Panc1 (cell line): Measurements from ENCODE around the gene MBLAC2. TPM values are rescaled to one million over a fixed set of nuclear protein-coding genes. Genes with fewer than 3 reads are reported as not detected.

Experiments used
- ATAC-seq: fragments of 200-7000 bp; cut with Tn5 transposase; 2 replicates; pipeline ENCODE4 v1.9.1; 2020; ENCODE audit warnings: mild to moderate bottlenecking, moderate library complexity
- BruUV-seq: library from RNA; stranded (reverse); fragments of 400-500 nt; replicated peaks from 2 replicates; lab custom pipeline; 2021; lab: Mats Ljungman, UMichigan
- CTCF ChIA-PET: fragments of 300-600 bp; sonication (Branson Sonifier 250); formaldehyde crosslinking; loops from one replicate; lab custom pipeline; 2022; ENCODE audit warnings: antibody characterized with exemption; lab: Charles Lee
- POLR2A ChIA-PET: fragments of 300-600 bp; sonication (Branson Sonifier 250); formaldehyde crosslinking; loops from one replicate; lab custom pipeline; 2022; ENCODE audit warnings: antibody characterized with exemption; lab: Charles Lee
- DNase-seq: peaks from one replicate; pipeline ENCODE4 v3.0.0-alpha.2; 2010; ENCODE audit warnings: low read depth, low spot score
- H3K27ac ChIP-seq: 2 replicates; pipeline ENCODE4 v1.5.1; 2011; ENCODE audit warnings: mild to moderate bottlenecking, low read length, inconsistent platforms
- H3K27me3 ChIP-seq: fragments of 200-500 bp; sonication (Bioruptor generic); 2 replicates; pipeline ENCODE4 v1.6.0; 2014; ENCODE audit warnings: low read length, inconsistent platforms; ENCODE audit not compliant: control insufficient read depth, insufficient read depth
- H3K36me3 ChIP-seq: fragments of 200-500 bp; sonication (Bioruptor generic); 2 replicates; pipeline ENCODE4 v1.5.1; 2014; ENCODE audit warnings: inconsistent platforms, mild to moderate bottlenecking, low read length, moderate library complexity; ENCODE audit not compliant: control insufficient read depth, insufficient read depth
- H3K4me1 ChIP-seq: 2 replicates; pipeline ENCODE4 v1.5.1; 2011; ENCODE audit warnings: inconsistent platforms, mild to moderate bottlenecking, low read length, moderate library complexity; ENCODE audit not compliant: control insufficient read depth, insufficient read depth
- H3K4me3 ChIP-seq, 2 experiments: 2 replicates each; pipeline ENCODE4 v1.5.1; 2011 to 2012; ENCODE audit warnings: low read depth in 2 of 2, low read length in 2 of 2, mild to moderate bottlenecking in 2 of 2, inconsistent platforms in 1 of 2, moderate library complexity in 1 of 2
- H3K9me3 ChIP-seq: fragments of 200-500 bp; sonication (Bioruptor generic); 2 replicates; pipeline ENCODE4 v1.5.1; 2014; ENCODE audit warnings: low read depth, mild to moderate bottlenecking, inconsistent platforms, low read length, moderate library complexity; ENCODE audit not compliant: control insufficient read depth, insufficient read depth
- POLR2AphosphoS5 ChIP-seq: IDR thresholded peaks from 2 replicates; pipeline ENCODE4 v1.6.1; 2012; ENCODE audit warnings: mild to moderate bottlenecking, low read depth, low read length, moderate library complexity
- SIN3A ChIP-seq: IDR thresholded peaks from 2 replicates; pipeline ENCODE4 v1.6.1; 2012; ENCODE audit warnings: low read depth, mild to moderate bottlenecking, low read length, moderate library complexity, borderline replicate concordance; ENCODE audit not compliant: insufficient read depth
- TCF7L2 ChIP-seq: IDR thresholded peaks from 2 replicates; pipeline ENCODE4 v1.6.1; 2011; ENCODE audit warnings: mild to moderate bottlenecking, low read depth, low read length, inconsistent platforms
- in situ Hi-C: cut with HindIII; loops from 2 replicates; pipeline ENCODE4 v1.10.0; 2016; ENCODE audit warnings: low sequenced_read_pairs, low pct_unique_long_range_greater_than_20kb
- intact Hi-C: fragments of 100-400 bp; cut with micrococcal nuclease; formaldehyde crosslinking; loops from one replicate; pipeline ENCODE4 v1.10.0; 2022; ENCODE audit not compliant: unreplicated experiment
- total RNA-seq: library from RNA; stranded (reverse); gene quantifications from one replicate; pipeline ENCODE4 v1.2.1, GENCODE V29; 2021; ENCODE audit not compliant: unreplicated experiment
- TF ChIP-seq, protein P1 (sequence below): fragments of 450-650 bp; IDR thresholded peaks from 2 replicates; pipeline ENCODE4 v1.5.1; 2017; ENCODE audit warnings: mild to moderate bottlenecking
- TF ChIP-seq, protein P2 (sequence below), 2 experiments: IDR thresholded peaks; 2 replicates each; pipeline ENCODE4 v1.6.1; 2011 to 2012; ENCODE audit warnings: low read depth in 2 of 2, control low read depth in 1 of 2, low read length in 1 of 2, mild to moderate bottlenecking in 1 of 2, moderate library complexity in 1 of 2; ENCODE audit not compliant: insufficient read depth in 1 of 2

MBLAC2 gene
- total RNA-seq, 1 experiment from 2014 or later, result 5.9 TPM

DNA sequence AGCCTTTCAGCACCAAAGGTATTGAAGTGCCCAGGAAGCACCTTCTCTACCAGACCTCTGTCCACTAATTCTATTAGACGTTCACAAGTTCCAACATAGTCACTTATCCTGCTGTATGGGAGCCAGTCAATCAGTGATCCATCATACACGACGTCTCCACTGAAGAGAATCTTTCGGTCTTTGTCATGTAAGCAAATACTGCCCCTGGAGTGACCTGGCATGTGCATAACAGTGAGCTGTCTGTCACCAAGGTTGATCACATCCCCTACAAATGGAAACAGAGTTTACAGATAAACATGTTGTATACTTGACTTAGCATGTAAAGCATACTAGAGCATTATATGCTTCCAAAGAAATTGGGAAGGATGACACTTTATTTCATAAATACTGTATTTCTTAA, 13.3 kb downstream of the MBLAC2 start:
- intact Hi-C loops (no loop called here), in situ Hi-C loops (no loop called here)
- Histone ChIP-seq H3K27ac (no peak overlapping the region), H3K4me1 (no peaks in the 10 kb centered on the region), H3K27me3 (no peaks in the 10 kb centered on the region), H3K9me3 (no peaks in the 10 kb centered on the region), H3K36me3 (no peaks in the 10 kb centered on the region), H3K4me3 (no peak overlapping the region)
- no peak for DNase-seq
- TF ChIP-seq SIN3A (no peak), TCF7L2 (no peak), POLR2AphosphoS5 (no peak)
- TF ChIP-seq, protein P1, sequence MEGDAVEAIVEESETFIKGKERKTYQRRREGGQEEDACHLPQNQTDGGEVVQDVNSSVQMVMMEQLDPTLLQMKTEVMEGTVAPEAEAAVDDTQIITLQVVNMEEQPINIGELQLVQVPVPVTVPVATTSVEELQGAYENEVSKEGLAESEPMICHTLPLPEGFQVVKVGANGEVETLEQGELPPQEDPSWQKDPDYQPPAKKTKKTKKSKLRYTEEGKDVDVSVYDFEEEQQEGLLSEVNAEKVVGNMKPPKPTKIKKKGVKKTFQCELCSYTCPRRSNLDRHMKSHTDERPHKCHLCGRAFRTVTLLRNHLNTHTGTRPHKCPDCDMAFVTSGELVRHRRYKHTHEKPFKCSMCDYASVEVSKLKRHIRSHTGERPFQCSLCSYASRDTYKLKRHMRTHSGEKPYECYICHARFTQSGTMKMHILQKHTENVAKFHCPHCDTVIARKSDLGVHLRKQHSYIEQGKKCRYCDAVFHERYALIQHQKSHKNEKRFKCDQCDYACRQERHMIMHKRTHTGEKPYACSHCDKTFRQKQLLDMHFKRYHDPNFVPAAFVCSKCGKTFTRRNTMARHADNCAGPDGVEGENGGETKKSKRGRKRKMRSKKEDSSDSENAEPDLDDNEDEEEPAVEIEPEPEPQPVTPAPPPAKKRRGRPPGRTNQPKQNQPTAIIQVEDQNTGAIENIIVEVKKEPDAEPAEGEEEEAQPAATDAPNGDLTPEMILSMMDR, result no peak
- TF ChIP-seq, protein P2, sequence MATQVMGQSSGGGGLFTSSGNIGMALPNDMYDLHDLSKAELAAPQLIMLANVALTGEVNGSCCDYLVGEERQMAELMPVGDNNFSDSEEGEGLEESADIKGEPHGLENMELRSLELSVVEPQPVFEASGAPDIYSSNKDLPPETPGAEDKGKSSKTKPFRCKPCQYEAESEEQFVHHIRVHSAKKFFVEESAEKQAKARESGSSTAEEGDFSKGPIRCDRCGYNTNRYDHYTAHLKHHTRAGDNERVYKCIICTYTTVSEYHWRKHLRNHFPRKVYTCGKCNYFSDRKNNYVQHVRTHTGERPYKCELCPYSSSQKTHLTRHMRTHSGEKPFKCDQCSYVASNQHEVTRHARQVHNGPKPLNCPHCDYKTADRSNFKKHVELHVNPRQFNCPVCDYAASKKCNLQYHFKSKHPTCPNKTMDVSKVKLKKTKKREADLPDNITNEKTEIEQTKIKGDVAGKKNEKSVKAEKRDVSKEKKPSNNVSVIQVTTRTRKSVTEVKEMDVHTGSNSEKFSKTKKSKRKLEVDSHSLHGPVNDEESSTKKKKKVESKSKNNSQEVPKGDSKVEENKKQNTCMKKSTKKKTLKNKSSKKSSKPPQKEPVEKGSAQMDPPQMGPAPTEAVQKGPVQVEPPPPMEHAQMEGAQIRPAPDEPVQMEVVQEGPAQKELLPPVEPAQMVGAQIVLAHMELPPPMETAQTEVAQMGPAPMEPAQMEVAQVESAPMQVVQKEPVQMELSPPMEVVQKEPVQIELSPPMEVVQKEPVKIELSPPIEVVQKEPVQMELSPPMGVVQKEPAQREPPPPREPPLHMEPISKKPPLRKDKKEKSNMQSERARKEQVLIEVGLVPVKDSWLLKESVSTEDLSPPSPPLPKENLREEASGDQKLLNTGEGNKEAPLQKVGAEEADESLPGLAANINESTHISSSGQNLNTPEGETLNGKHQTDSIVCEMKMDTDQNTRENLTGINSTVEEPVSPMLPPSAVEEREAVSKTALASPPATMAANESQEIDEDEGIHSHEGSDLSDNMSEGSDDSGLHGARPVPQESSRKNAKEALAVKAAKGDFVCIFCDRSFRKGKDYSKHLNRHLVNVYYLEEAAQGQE (IDR thresholded peaks at IDR 0.05; ENCODE audit: insufficient read depth in 1 of 2, low read depth in 2 of 2, low read length in 1 of 2), result no peak
- POLR2A ChIA-PET, result interaction anchor here (0.6 kb wide), 1 partner anchor 1871 kb away, joined by 3 read pairs; no protein-coding TSS in a partner anchor
- ATAC-seq, result no peak
- no TSS peak for BruUV-seq
- CTCF ChIA-PET, result interaction anchor here (0.5 kb wide), 1 partner anchor 143 kb away, joined by 3 read pairs; no protein-coding TSS in a partner anchor

DNA sequence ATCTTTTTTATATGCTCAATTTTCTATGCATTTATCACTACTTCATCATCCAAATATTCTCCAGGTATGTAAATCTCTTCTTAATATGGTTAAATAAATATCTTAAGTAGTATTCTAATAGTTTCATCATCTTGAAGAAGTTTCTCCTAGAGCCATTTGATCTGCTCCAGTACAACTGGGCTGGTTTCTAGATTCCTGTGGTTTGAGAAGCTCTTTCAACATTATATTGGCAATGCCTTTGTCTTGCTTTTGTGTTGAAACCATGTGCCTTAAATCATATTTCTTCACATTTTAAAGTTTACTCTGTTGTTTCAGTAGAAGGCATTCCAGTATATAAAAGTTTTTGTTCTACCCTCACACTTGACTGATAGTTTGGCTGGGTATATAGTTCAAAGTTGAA, 27.6 kb downstream of the MBLAC2 start:
- CTCF ChIA-PET, result no interaction called here
- ATAC-seq, result no peak

More for the DNA sequence above, 27.6 kb downstream of the MBLAC2 start:
- in situ Hi-C loops (no loop called here), intact Hi-C loops (no loop called here)
- Histone ChIP-seq H3K4me3 (no peak overlapping the region), H3K9me3 (no peaks in the 10 kb centered on the region), H3K27ac (no peak overlapping the region), H3K27me3 (no peaks in the 10 kb centered on the region), H3K36me3 (no peaks in the 10 kb centered on the region), H3K4me1 (no peaks in the 10 kb centered on the region)
- DNase-seq, result no peak
- no TSS peak for BruUV-seq
- no peak for TF ChIP-seq SIN3A
- TF ChIP-seq, protein P2 (IDR thresholded peaks at IDR 0.05; ENCODE audit: insufficient read depth in 1 of 2, low read depth in 2 of 2, low read length in 1 of 2), result no peak
- POLR2A ChIA-PET, result no interaction called here
